ENCODE data around the gene OR6A2.

Gene OR6A2

GRCh38 chr11:6755303-6755952, 44.1 kb downstream of the OR6A2 start:
- no peak for DNase-seq

- no peak for DNase-seq
Observed at GRCh38 chr11:6747097-6747668, 52.3 kb downstream of the OR6A2 start.

GRCh38 chr11:6746626-6747025, 52.9 kb downstream of the OR6A2 start:
- DNase-seq, result no peak

- no peak for DNase-seq
Observed at GRCh38 chr11:6746086-6746618, 53.3 kb downstream of the OR6A2 start.

- DNase-seq, result no peak
Observed at GRCh38 chr11:6745465-6746015, 53.9 kb downstream of the OR6A2 start.

GRCh38 chr11:6745018-6745417, 54.5 kb downstream of the OR6A2 start:
- no peak for DNase-seq

GRCh38 chr11:6742260-6742659, 57.2 kb downstream of the OR6A2 start:
- no peak for DNase-seq
